ENCODE measurements around the gene SCO1. TPM values are rescaled to one million over a fixed set of nuclear protein-coding genes. Genes with fewer than 3 reads are reported as not detected.
A peak's percentile ranks its signal among the peaks of the same experiment; 100 is the strongest.

SCO1 gene
- total and polyA plus RNA-seq, 2 donors (not counting 1 experiment from before 2014, with no cell fraction given): 5.9 to 28.6 TPM

DNA sequence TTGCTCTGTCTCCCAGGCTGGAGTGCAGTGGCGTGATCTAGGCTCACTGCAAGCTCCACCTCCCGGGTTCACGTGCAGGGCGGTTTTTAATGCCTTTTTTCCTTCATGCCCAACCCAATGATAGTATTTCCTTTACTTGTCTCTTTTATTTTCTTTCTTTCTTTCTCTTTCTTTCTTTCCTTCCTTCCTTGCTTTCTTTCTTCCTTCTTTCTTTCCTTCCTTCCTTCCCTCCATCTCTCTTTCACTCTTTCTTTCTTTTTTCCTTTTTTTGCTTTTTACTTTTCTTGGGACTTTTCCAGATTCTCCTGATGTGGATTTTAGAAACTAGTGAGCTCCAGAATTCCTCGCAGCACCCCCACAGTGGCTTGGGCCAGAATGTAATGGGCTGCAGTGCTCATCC lies 43.3 kb downstream of the SCO1 start:
- ATAC-seq (ENCODE audit: low read depth) (no peak), DNase-seq (no peak)
- H3K9me3 Mint-ChIP-seq (ENCODE audit: insufficient read depth): no peaks in the 10 kb centered on the region
- Histone ChIP-seq H3K27ac (ENCODE audit: low read length in 2 of 2) (no peak overlapping the region), H4K20me1 (ENCODE audit: control insufficient read depth, insufficient read depth, low read length, poor library complexity, severe bottlenecking) (no peaks in the 10 kb centered on the region), H3K79me2 (ENCODE audit: control insufficient read depth, insufficient read depth, low read length) (no peaks in the 10 kb centered on the region), H3K9me3 (ENCODE audit: control extremely low read depth in 1 of 3, control insufficient read depth in 2 of 3, insufficient read depth in 1 of 3, low read length in 2 of 3) (no peaks in the 10 kb centered on the region), H3K9ac (ENCODE audit: low read length) (no peak overlapping the region), H3K27me3 (replicated peaks in 1 of 4; ENCODE audit: control extremely low read depth in 1 of 4, control insufficient read depth in 3 of 4, insufficient read depth in 4 of 4, low read length in 3 of 4) (no peaks in the 10 kb centered on the region), H3K4me3 (ENCODE audit: control extremely low read depth in 1 of 5, extremely low read depth in 1 of 5, insufficient read depth in 1 of 5, low read depth in 2 of 5, low read length in 4 of 5) (no peak overlapping the region), H3K4me2 (replicated peaks; ENCODE audit: low read depth, low read length, poor library complexity, severe bottlenecking) (no peak overlapping the region), H2AFZ (ENCODE audit: insufficient read depth, low read depth, low read length, poor library complexity, severe bottlenecking) (no peak overlapping the region), H3K36me3 (replicated peaks in 1 of 2; ENCODE audit: control extremely low read depth in 1 of 2, control insufficient read depth in 1 of 2, extremely low read depth in 1 of 2, insufficient read depth in 2 of 2, low read length in 1 of 2) (no peaks in the 10 kb centered on the region), H3K4me1 (ENCODE audit: control insufficient read depth in 2 of 2, insufficient read depth in 2 of 2, low read length in 2 of 2) (peaks cover 6% of the 10 kb centered on the region in 2 donors)
- ChIA-PET POLR2A (no interaction called here), CTCF (interaction anchor here (0.7 to 1.5 kb wide), 3 partner anchors 22 to 194 kb away, joined by 3 to 6 read pairs (median 4); no protein-coding TSS in a partner anchor)
- H3K27ac Mint-ChIP-seq: no peak overlapping the region
- TF ChIP-seq, protein P1, sequence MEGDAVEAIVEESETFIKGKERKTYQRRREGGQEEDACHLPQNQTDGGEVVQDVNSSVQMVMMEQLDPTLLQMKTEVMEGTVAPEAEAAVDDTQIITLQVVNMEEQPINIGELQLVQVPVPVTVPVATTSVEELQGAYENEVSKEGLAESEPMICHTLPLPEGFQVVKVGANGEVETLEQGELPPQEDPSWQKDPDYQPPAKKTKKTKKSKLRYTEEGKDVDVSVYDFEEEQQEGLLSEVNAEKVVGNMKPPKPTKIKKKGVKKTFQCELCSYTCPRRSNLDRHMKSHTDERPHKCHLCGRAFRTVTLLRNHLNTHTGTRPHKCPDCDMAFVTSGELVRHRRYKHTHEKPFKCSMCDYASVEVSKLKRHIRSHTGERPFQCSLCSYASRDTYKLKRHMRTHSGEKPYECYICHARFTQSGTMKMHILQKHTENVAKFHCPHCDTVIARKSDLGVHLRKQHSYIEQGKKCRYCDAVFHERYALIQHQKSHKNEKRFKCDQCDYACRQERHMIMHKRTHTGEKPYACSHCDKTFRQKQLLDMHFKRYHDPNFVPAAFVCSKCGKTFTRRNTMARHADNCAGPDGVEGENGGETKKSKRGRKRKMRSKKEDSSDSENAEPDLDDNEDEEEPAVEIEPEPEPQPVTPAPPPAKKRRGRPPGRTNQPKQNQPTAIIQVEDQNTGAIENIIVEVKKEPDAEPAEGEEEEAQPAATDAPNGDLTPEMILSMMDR (IDR thresholded peaks at IDR 0.05): no peak
- no peak for TF ChIP-seq EZH2 (IDR thresholded peaks at IDR 0.05; ENCODE audit: borderline replicate concordance, insufficient read depth, low read depth, low read length, poor library complexity, severe bottlenecking)
- peaks cover 3% of the 10 kb centered on the region for H3K27me3 Mint-ChIP-seq
- WGBS (ENCODE audit: insufficient coverage): 78% methylated on average over 4 of the region's 5 CpGs
- peaks cover 8% of the 10 kb centered on the region for H3K4me1 Mint-ChIP-seq
- no peak overlapping the region for H3K4me3 Mint-ChIP-seq
- intact Hi-C loops (cut with micrococcal nuclease): no loop called here

DNA sequence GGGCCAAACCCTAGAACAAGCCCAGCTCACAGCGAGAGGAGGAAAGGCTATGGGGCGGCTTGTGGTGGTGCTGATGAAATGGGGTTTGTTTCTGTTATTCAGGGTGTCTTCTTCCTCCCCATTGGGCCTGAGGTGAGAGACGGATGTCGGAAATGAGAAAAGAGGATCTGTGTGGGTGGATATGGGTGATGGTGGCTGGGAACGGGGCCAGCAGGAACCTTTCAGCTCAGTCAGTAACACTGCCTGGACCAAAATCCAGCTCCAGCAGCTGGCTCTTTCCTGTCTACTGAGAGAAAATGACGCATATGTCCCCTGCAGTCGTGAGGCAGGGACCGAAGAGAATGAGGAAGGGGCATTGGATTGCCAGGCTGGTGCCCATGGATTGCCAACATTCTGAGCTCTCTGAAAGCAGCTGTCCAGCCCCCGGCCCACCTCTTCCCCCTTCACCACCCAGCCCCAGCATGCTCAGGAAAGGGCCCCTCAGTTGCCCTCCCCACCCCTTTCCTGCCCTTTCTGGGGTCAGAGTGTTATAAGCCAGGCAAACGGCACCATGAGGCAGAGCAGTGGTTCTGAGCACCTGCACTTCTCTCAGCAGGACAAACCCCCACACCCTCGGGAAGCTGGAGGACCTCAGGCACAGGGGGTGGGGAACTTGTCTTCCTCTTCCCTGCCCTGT lies 44.2 kb downstream of the SCO1 start:
- no peak overlapping the region for H3K27ac ChIP-seq (ENCODE audit: low read length in 2 of 2)
- no peak overlapping the region for H3K9ac ChIP-seq (ENCODE audit: low read length)
- intact Hi-C loops (cut with micrococcal nuclease): no loop called here
- H3K4me1 Mint-ChIP-seq: peaks cover 8% of the 10 kb centered on the region
- H3K4me2 ChIP-seq (replicated peaks; ENCODE audit: low read depth, low read length, poor library complexity, severe bottlenecking): peak overlapping the region; percentile 22
- no peak overlapping the region for H3K4me3 Mint-ChIP-seq
- ATAC-seq (ENCODE audit: low read depth) (no peak), DNase-seq (no peak)
- H3K4me3 ChIP-seq (ENCODE audit: control extremely low read depth in 1 of 5, extremely low read depth in 1 of 5, insufficient read depth in 1 of 5, low read depth in 2 of 5, low read length in 4 of 5): no peak overlapping the region
- H3K27me3 Mint-ChIP-seq: peaks cover 3% of the 10 kb centered on the region
- POLR2A ChIA-PET: no interaction called here
- no peaks in the 10 kb centered on the region for H3K9me3 ChIP-seq (ENCODE audit: control extremely low read depth in 1 of 3, control insufficient read depth in 2 of 3, insufficient read depth in 1 of 3, low read length in 2 of 3)
- H3K27ac Mint-ChIP-seq: no peak overlapping the region
- no peaks in the 10 kb centered on the region for H3K9me3 Mint-ChIP-seq (ENCODE audit: insufficient read depth)
- no peaks in the 10 kb centered on the region for H3K79me2 ChIP-seq (ENCODE audit: control insufficient read depth, insufficient read depth, low read length)
- H3K4me1 ChIP-seq (ENCODE audit: control insufficient read depth in 2 of 2, insufficient read depth in 2 of 2, low read length in 2 of 2): peaks cover 6% of the 10 kb centered on the region in 2 donors
- no peaks in the 10 kb centered on the region for H3K27me3 ChIP-seq (replicated peaks in 1 of 4; ENCODE audit: control extremely low read depth in 1 of 4, control insufficient read depth in 3 of 4, insufficient read depth in 4 of 4, low read length in 3 of 4)
- no peak overlapping the region for H2AFZ ChIP-seq (ENCODE audit: insufficient read depth, low read depth, low read length, poor library complexity, severe bottlenecking)
- CTCF ChIA-PET: interaction anchor here (1.1 to 1.5 kb wide), 2 partner anchors 21 to 191 kb away, joined by 4 to 6 read pairs; no protein-coding TSS in a partner anchor
- no peaks in the 10 kb centered on the region for H3K36me3 ChIP-seq (replicated peaks in 1 of 2; ENCODE audit: control extremely low read depth in 1 of 2, control insufficient read depth in 1 of 2, extremely low read depth in 1 of 2, insufficient read depth in 2 of 2, low read length in 1 of 2)
- TF ChIP-seq, protein P1 (IDR thresholded peaks at IDR 0.05): no peak
- no peak for TF ChIP-seq EZH2 (IDR thresholded peaks at IDR 0.05; ENCODE audit: borderline replicate concordance, insufficient read depth, low read depth, low read length, poor library complexity, severe bottlenecking)
- 12% methylated on average over 8 of the region's 11 CpGs for WGBS (ENCODE audit: insufficient coverage)
- H4K20me1 ChIP-seq (ENCODE audit: control insufficient read depth, insufficient read depth, low read length, poor library complexity, severe bottlenecking): no peaks in the 10 kb centered on the region

Data from B cell (primary cell).